HCT116 (cell line): ENCODE data around the gene REPS2.

ENCODE experiments used
- EZH2 ChIP-seq: fragments of 200-600 bp; sonication (generic); IDR thresholded peaks from 2 replicates; pipeline ENCODE4 v1.6.1; 2017; ENCODE audit warnings: antibody characterized with exemption, mixed run types
- TF ChIP-seq, protein P1 (sequence below), 3 experiments: fragments of 200-600 bp in 1 of 3; sonication (generic) in 1 of 3; IDR thresholded peaks in 2 of 3; conservative IDR thresholded peaks in 1 of 3; 2 replicates each; pipeline ENCODE4 v1.5.1; 2012 to 2017; ENCODE audit warnings: low read depth in 2 of 3, low read length in 2 of 3, antibody characterized with exemption in 1 of 3, borderline replicate concordance in 1 of 3, control low read depth in 1 of 3, mild to moderate bottlenecking in 1 of 3, mixed read lengths in 1 of 3, mixed run types in 1 of 3, moderate library complexity in 1 of 3; ENCODE audit not compliant: insufficient read depth in 1 of 3

DNA sequence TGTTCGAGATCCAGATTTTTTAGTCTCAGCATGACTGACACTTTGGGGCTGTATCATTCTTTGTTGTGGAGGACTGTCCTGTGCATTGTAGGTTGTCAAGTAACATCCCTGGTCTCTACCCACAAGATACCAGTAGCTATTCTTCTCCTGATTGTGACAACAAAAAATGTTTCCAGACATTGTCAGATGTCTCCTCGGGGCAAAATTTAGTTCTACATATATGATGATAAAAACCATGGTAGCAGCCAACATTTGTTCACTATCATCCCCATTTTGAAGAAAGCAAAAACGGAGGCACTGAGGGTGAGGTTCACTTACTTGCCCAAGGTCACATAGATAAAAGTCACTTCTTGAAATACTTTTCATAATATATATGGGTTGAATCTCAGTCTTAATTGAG, 11.3 kb downstream of the REPS2 start:
- TF ChIP-seq, protein P1, sequence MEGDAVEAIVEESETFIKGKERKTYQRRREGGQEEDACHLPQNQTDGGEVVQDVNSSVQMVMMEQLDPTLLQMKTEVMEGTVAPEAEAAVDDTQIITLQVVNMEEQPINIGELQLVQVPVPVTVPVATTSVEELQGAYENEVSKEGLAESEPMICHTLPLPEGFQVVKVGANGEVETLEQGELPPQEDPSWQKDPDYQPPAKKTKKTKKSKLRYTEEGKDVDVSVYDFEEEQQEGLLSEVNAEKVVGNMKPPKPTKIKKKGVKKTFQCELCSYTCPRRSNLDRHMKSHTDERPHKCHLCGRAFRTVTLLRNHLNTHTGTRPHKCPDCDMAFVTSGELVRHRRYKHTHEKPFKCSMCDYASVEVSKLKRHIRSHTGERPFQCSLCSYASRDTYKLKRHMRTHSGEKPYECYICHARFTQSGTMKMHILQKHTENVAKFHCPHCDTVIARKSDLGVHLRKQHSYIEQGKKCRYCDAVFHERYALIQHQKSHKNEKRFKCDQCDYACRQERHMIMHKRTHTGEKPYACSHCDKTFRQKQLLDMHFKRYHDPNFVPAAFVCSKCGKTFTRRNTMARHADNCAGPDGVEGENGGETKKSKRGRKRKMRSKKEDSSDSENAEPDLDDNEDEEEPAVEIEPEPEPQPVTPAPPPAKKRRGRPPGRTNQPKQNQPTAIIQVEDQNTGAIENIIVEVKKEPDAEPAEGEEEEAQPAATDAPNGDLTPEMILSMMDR (IDR thresholded peaks at IDR 0.05 in 2 of 3, conservative IDR thresholded peaks at IDR 0.05 in 1 of 3; ENCODE audit: borderline replicate concordance in 1 of 3, insufficient read depth in 1 of 3, low read depth in 2 of 3, low read length in 2 of 3), result no peak
- TF ChIP-seq EZH2, result no peak
